NB4 (cell line): Measurements from ENCODE around the gene GPR183.

Experiments used
- DNase-seq: peaks from one replicate; pipeline ENCODE4 v3.0.0; 2010; ENCODE audit warnings: low read depth
- H3K4me3 ChIP-seq: one replicate; pipeline ENCODE4 v1.5.1; 2011; ENCODE audit warnings: mild to moderate bottlenecking, low read depth, low read length, moderate library complexity
- CTCF ChIP-seq: IDR thresholded peaks from one replicate; pipeline ENCODE4 v1.5.1; 2012; ENCODE audit warnings: low read depth, low read length
- MAX ChIP-seq: IDR thresholded peaks from 2 replicates; pipeline ENCODE4 v1.6.1; 2011; ENCODE audit warnings: low read depth, low read length
- MYC ChIP-seq: IDR thresholded peaks from 2 replicates; pipeline ENCODE4 v1.6.1; 2011; ENCODE audit warnings: low read depth, low read length
- POLR2A ChIP-seq: IDR thresholded peaks from 2 replicates; pipeline ENCODE4 v1.6.1; 2011; ENCODE audit warnings: mild to moderate bottlenecking; ENCODE audit not compliant: insufficient read length; ENCODE audit errors: extremely low read depth

GPR183 gene

GRCh38 chr13:99288089-99288488 lies 19.1 kb downstream of the GPR183 start:
- no peak overlapping the region for H3K4me3 ChIP-seq
- DNase-seq = no peak
- no peak for TF ChIP-seq CTCF

DNA sequence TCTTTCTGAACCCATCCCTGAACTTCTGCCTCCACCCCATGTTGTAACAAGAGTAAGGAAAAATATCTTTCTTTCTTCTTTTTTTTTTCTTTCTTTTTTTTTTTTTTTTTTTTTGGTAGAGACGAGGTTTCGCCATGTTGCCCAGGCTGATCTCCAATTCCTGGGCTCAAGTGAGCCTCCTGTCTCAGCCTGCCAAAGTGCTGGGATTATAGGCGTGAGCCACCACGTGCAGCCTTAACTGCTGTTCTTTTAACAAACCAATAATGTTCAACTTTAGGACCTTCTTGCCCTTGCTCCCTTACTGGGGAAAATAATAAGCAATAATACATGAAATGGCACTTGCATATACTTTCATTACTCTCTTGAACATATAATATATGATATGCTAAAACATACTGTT lies 19.6 kb downstream of the GPR183 start:
- no peak overlapping the region for H3K4me3 ChIP-seq
- TF ChIP-seq MAX = no peak
- TF ChIP-seq CTCF = no peak
- TF ChIP-seq MYC = no peak
- TF ChIP-seq POLR2A = no peak
- DNase-seq = no peak

DNA sequence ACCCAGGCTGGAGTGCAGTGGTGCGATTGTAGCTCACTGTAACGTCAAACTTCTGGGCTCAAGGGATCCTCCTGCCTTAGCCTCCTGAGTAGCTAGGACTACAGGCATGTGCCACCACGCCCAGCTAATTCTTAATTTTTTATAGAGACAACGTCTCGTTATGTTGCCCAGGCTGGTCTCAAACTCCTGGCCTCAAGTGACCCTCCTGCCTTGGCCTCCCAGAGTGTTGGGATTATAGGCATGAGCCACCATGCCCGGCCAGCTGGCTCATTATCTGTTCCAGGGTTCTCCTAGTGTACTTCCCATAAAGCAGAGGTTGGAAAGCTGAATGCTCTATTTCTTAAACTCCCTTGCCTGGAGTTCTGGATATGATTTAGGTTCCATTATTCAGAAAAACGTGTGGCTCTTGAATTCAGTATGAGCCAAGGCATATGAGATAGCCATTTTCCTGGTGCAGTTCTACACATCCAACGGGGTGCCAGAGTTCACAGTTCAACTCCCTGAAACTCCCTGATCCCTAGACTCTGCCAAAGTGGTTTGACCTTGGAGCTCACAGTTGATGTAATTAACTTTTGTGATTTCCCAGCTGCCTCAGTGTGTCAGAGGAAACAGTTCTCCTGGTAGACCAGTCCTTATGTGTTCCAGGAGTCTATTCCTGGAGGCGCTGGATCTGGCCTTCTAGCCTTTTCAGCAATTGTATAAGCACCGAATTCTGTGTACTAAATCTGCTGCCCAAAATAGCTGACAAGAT lies 21.6 kb downstream of the GPR183 start:
- no peak overlapping the region for H3K4me3 ChIP-seq
- no peak for TF ChIP-seq MAX
- no peak for TF ChIP-seq POLR2A
- TF ChIP-seq MYC = no peak
- no peak for TF ChIP-seq CTCF
- no peak for DNase-seq

GRCh38 chr13:99282264-99283231 lies 24.7 kb downstream of the GPR183 start:
- no peak for TF ChIP-seq POLR2A
- TF ChIP-seq MYC = no peak
- no peak for TF ChIP-seq MAX
- TF ChIP-seq CTCF = no peak
- DNase-seq = no peak
- no peak overlapping the region for H3K4me3 ChIP-seq

GRCh38 chr13:99281811-99282263 lies 25.4 kb downstream of the GPR183 start:
- TF ChIP-seq MYC (peak; percentile 48; the same call in 1 of the 2 replicates), CTCF (no peak), POLR2A (no peak), MAX (peak; percentile 59)
- no peak overlapping the region for H3K4me3 ChIP-seq
- peak; percentile 92 for DNase-seq

DNA sequence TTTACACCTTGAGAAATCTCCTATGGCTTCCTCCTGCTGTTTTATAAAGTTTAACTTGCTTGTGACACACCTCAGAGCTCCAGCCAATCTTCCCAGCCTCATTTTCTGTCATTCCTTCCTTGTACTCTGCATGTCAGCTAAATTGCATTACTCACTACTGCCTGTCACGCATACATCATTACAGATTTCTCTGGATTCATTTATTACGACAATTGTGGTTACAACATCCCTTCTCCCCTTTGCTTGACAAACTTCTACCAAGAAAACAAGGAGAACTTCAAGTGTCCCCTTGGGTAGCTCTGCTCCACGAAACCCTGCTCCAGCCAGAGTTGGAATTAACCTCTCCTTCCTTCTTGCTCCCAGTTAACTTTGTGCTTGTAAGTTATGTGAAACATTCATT lies 27.0 kb downstream of the GPR183 start:
- DNase-seq = peak; percentile 61
- TF ChIP-seq MAX (no peak), CTCF (no peak), POLR2A (no peak), MYC (no peak)
- no peak overlapping the region for H3K4me3 ChIP-seq
